Measurements from ENCODE around the gene CD300H. TPM values are rescaled to one million over a fixed set of nuclear protein-coding genes. Genes with fewer than 3 reads are reported as not detected.

CD300H gene
- total RNA-seq, 1 experiment from 2014 or later, result not detected

- no TSS peak for BruUV-seq (replicated peaks)
- DNase-seq (ENCODE audit: low spot score), result no peak
- CTCF ChIA-PET, result no interaction called here
- Histone ChIP-seq H3K9me3 (ENCODE audit: low read depth, low read length, poor library complexity, severe bottlenecking) (no peaks in the 10 kb centered on the region), H3K36me3 (ENCODE audit: insufficient read depth, low read length, poor library complexity, severe bottlenecking) (no peaks in the 10 kb centered on the region), H3K4me3 (ENCODE audit: low read depth, low read length, poor library complexity, severe bottlenecking) (no peak overlapping the region), H3K27ac (ENCODE audit: low read depth, low read length, poor library complexity, severe bottlenecking) (no peak overlapping the region), H3K4me1 (ENCODE audit: insufficient read depth, low read length, poor library complexity, severe bottlenecking) (no peaks in the 10 kb centered on the region), H3K27me3 (replicated peaks; ENCODE audit: insufficient read depth, low read depth, low read length, poor library complexity) (no peaks in the 10 kb centered on the region)
- TF ChIP-seq EZH2 (IDR thresholded peaks at IDR 0.05; ENCODE audit: borderline replicate concordance, low read depth, low read length, poor library complexity, severe bottlenecking) (no peak), CTCF (conservative IDR thresholded peaks at IDR 0.05; ENCODE audit: low read depth, low read length) (no peak)
- intact Hi-C loops (cut with micrococcal nuclease; ENCODE audit: unreplicated experiment), result no loop called here
- POLR2A ChIA-PET (ENCODE audit: low non-redundant PET), result no interaction called here
These were observed 19.6 kb downstream of the CD300H start for GRCh38 chr17:74547736-74548135.

GRCh38 chr17:74547264-74547663 is 20.0 kb downstream of the CD300H start:
- DNase-seq (ENCODE audit: low spot score), result no peak
- H3K4me3 ChIP-seq (ENCODE audit: low read depth, low read length, poor library complexity, severe bottlenecking), result no peak overlapping the region
- no peaks in the 10 kb centered on the region for H3K36me3 ChIP-seq (ENCODE audit: insufficient read depth, low read length, poor library complexity, severe bottlenecking)
- ChIA-PET POLR2A (ENCODE audit: low non-redundant PET) (no interaction called here), CTCF (no interaction called here)
- no peak overlapping the region for H3K27ac ChIP-seq (ENCODE audit: low read depth, low read length, poor library complexity, severe bottlenecking)
- TF ChIP-seq EZH2 (IDR thresholded peaks at IDR 0.05; ENCODE audit: borderline replicate concordance, low read depth, low read length, poor library complexity, severe bottlenecking), result no peak
- no peak for TF ChIP-seq CTCF (conservative IDR thresholded peaks at IDR 0.05; ENCODE audit: low read depth, low read length)
- H3K27me3 ChIP-seq (replicated peaks; ENCODE audit: insufficient read depth, low read depth, low read length, poor library complexity), result no peaks in the 10 kb centered on the region
- no peaks in the 10 kb centered on the region for H3K9me3 ChIP-seq (ENCODE audit: low read depth, low read length, poor library complexity, severe bottlenecking)
- BruUV-seq (replicated peaks), result no TSS peak
- no peaks in the 10 kb centered on the region for H3K4me1 ChIP-seq (ENCODE audit: insufficient read depth, low read length, poor library complexity, severe bottlenecking)
- intact Hi-C loops (cut with micrococcal nuclease; ENCODE audit: unreplicated experiment), result no loop called here

- POLR2A ChIA-PET (ENCODE audit: low non-redundant PET), result no interaction called here
- intact Hi-C loops (cut with micrococcal nuclease; ENCODE audit: unreplicated experiment), result no loop called here
- Histone ChIP-seq H3K36me3 (ENCODE audit: insufficient read depth, low read length, poor library complexity, severe bottlenecking) (no peaks in the 10 kb centered on the region), H3K27me3 (replicated peaks; ENCODE audit: insufficient read depth, low read depth, low read length, poor library complexity) (no peaks in the 10 kb centered on the region), H3K27ac (ENCODE audit: low read depth, low read length, poor library complexity, severe bottlenecking) (no peak overlapping the region), H3K4me1 (ENCODE audit: insufficient read depth, low read length, poor library complexity, severe bottlenecking) (no peaks in the 10 kb centered on the region), H3K9me3 (ENCODE audit: low read depth, low read length, poor library complexity, severe bottlenecking) (no peaks in the 10 kb centered on the region), H3K4me3 (ENCODE audit: low read depth, low read length, poor library complexity, severe bottlenecking) (no peak overlapping the region)
- CTCF ChIA-PET, result no interaction called here
- no peak for DNase-seq (ENCODE audit: low spot score)
- TF ChIP-seq EZH2 (IDR thresholded peaks at IDR 0.05; ENCODE audit: borderline replicate concordance, low read depth, low read length, poor library complexity, severe bottlenecking) (no peak), CTCF (conservative IDR thresholded peaks at IDR 0.05; ENCODE audit: low read depth, low read length) (no peak)
- no TSS peak for BruUV-seq (replicated peaks)
These were observed 20.7 kb downstream of the CD300H start for GRCh38 chr17:74546586-74546985.
